OCI-LY7 (cell line): ENCODE results near the gene PXDN. TPM values are rescaled to one million over a fixed set of nuclear protein-coding genes. Genes with fewer than 3 reads are reported as not detected.

ENCODE experiments used
- BruUV-seq: library from RNA; stranded (reverse); fragments of 400-500 nt; replicated peaks from 2 replicates; lab custom pipeline; 2021; lab: Mats Ljungman, UMichigan
- CTCF ChIA-PET: fragments of 300-600 bp; sonication (Branson Sonifier 250); formaldehyde crosslinking; loops from one replicate; lab custom pipeline; 2022; ENCODE audit warnings: antibody characterized with exemption; ENCODE audit not compliant: unreplicated experiment; lab: Charles Lee
- POLR2A ChIA-PET: fragments of 300-600 bp; sonication (Branson Sonifier 250); formaldehyde crosslinking; loops from one replicate; lab custom pipeline; 2022; ENCODE audit warnings: antibody characterized with exemption; lab: Charles Lee
- DNase-seq: peaks from one replicate; pipeline ENCODE4 v3.0.0-alpha.2; 2015; ENCODE audit warnings: low spot score
- H2AFZ ChIP-seq: fragments of 200-600 bp; sonication (generic), shearing (Covaris generic); 2 replicates; pipeline ENCODE4 v1.6.1; 2014; ENCODE audit warnings: mild to moderate bottlenecking, antibody characterized with exemption, low read length, moderate library complexity
- H3K27ac ChIP-seq: fragments of 200-600 bp; sonication (generic); 2 replicates; pipeline ENCODE4 v1.5.1; 2014; ENCODE audit warnings: mixed run types, low read depth, mild to moderate bottlenecking, moderate library complexity, low read length, inconsistent platforms; ENCODE audit not compliant: poor library complexity, severe bottlenecking
- H3K36me3 ChIP-seq: fragments of 200-600 bp; sonication (generic); 2 replicates; pipeline ENCODE4 v1.6.1; 2014; ENCODE audit warnings: mild to moderate bottlenecking, antibody characterized with exemption, low read length, moderate library complexity, mixed read lengths; ENCODE audit not compliant: insufficient read depth
- H3K4me1 ChIP-seq: fragments of 200-600 bp; sonication (generic); 2 replicates; pipeline ENCODE4 v1.5.1; 2014; ENCODE audit warnings: mild to moderate bottlenecking, low read length; ENCODE audit not compliant: insufficient read depth, poor library complexity, severe bottlenecking
- H3K4me2 ChIP-seq: fragments of 200-600 bp; sonication (generic); 2 replicates; pipeline ENCODE4 v1.6.1; 2014; ENCODE audit warnings: mild to moderate bottlenecking, low read length
- H3K4me3 ChIP-seq: fragments of 200-600 bp; sonication (generic); 2 replicates; pipeline ENCODE4 v1.5.1; 2014; ENCODE audit warnings: mild to moderate bottlenecking, low read depth, low read length; ENCODE audit not compliant: poor library complexity, severe bottlenecking
- H3K79me2 ChIP-seq: fragments of 200-600 bp; sonication (generic); 2 replicates; pipeline ENCODE4 v1.6.1; 2016; ENCODE audit warnings: low read depth, mild to moderate bottlenecking, low read length, moderate library complexity, mixed read lengths; ENCODE audit not compliant: insufficient read depth
- H3K9me2 ChIP-seq: fragments of 200-600 bp; sonication (generic); 2 replicates; pipeline ENCODE4 v1.6.1; 2016; ENCODE audit warnings: mild to moderate bottlenecking, low read length, mixed read lengths; ENCODE audit not compliant: insufficient read depth
- H3K9me3 ChIP-seq: fragments of 200-600 bp; sonication (generic); 2 replicates; pipeline ENCODE4 v1.6.1; 2014; ENCODE audit warnings: mild to moderate bottlenecking, mixed run types, low read length, mixed read lengths
- H4K20me1 ChIP-seq: fragments of 200-600 bp; sonication (generic); 2 replicates; pipeline ENCODE4 v1.6.1; 2014; ENCODE audit warnings: mild to moderate bottlenecking, antibody characterized with exemption, low read length, moderate library complexity, mixed read lengths; ENCODE audit not compliant: insufficient read depth
- EZH2phosphoT487 ChIP-seq: fragments of 200-600 bp; sonication (generic); IDR thresholded peaks from 2 replicates; pipeline ENCODE4 v1.6.1; 2018; ENCODE audit warnings: low read depth, borderline replicate concordance, mild to moderate bottlenecking, mixed run types, antibody characterized with exemption, low read length, moderate library complexity, mixed read lengths
- intact Hi-C: fragments of 100-400 bp; cut with micrococcal nuclease; formaldehyde crosslinking; loops from one replicate; pipeline ENCODE4 v1.10.0; 2022; ENCODE audit not compliant: unreplicated experiment
- total RNA-seq, 2 experiments: library from RNA; depleted of rRNA in 1 of 2; stranded (reverse); fragments of >200 nt in 1 of 2; shearing (Covaris generic) in 1 of 2; gene quantifications; 2 replicates each; pipeline ENCODE4 v1.2.3, GENCODE V29; 2014 to 2022
- TF ChIP-seq, protein P1 (sequence below): fragments of 200-600 bp; sonication (generic); conservative IDR thresholded peaks from 2 replicates; pipeline ENCODE4 v1.5.1; 2014; ENCODE audit warnings: mild to moderate bottlenecking, antibody characterized with exemption, low read length, moderate library complexity, mixed read lengths

The PXDN gene
- total RNA-seq, 2 experiments from 2014 or later = not detected

DNA sequence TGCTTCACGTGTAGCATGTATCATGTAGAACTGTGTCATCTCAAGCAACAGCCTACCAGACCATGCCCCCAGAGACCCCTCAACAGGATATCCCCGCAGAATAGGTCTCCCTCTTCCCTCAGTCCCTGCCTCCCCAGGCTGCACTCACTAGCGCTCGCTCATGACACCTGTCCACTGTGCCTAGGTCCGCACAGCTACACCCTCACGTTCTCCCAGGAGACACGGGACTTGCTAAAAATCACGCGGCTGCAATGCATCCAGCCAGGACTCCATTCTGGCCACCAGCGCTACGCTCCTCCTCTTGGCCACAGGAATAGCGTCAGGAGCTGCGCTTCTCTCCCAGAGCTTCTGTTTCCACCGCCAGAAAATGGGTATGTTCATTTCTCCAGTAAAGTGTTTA is 2.5 kb downstream of the PXDN start:
- Histone ChIP-seq H3K36me3 (no peaks in the 10 kb centered on the region), H3K79me2 (no peaks in the 10 kb centered on the region), H3K4me3 (no peak overlapping the region), H3K4me2 (no peak overlapping the region), H3K9me2 (no peaks in the 10 kb centered on the region), H3K4me1 (no peaks in the 10 kb centered on the region), H2AFZ (no peak overlapping the region), H3K27ac (no peak overlapping the region), H3K9me3 (no peaks in the 10 kb centered on the region), H4K20me1 (no peaks in the 10 kb centered on the region)
- no peak for DNase-seq
- TF ChIP-seq, protein P1, sequence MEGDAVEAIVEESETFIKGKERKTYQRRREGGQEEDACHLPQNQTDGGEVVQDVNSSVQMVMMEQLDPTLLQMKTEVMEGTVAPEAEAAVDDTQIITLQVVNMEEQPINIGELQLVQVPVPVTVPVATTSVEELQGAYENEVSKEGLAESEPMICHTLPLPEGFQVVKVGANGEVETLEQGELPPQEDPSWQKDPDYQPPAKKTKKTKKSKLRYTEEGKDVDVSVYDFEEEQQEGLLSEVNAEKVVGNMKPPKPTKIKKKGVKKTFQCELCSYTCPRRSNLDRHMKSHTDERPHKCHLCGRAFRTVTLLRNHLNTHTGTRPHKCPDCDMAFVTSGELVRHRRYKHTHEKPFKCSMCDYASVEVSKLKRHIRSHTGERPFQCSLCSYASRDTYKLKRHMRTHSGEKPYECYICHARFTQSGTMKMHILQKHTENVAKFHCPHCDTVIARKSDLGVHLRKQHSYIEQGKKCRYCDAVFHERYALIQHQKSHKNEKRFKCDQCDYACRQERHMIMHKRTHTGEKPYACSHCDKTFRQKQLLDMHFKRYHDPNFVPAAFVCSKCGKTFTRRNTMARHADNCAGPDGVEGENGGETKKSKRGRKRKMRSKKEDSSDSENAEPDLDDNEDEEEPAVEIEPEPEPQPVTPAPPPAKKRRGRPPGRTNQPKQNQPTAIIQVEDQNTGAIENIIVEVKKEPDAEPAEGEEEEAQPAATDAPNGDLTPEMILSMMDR = no peak
- TF ChIP-seq EZH2phosphoT487 = no peak
- no TSS peak for BruUV-seq
- CTCF ChIA-PET = no interaction called here
- POLR2A ChIA-PET = no interaction called here
- intact Hi-C loops = no loop called here

DNA sequence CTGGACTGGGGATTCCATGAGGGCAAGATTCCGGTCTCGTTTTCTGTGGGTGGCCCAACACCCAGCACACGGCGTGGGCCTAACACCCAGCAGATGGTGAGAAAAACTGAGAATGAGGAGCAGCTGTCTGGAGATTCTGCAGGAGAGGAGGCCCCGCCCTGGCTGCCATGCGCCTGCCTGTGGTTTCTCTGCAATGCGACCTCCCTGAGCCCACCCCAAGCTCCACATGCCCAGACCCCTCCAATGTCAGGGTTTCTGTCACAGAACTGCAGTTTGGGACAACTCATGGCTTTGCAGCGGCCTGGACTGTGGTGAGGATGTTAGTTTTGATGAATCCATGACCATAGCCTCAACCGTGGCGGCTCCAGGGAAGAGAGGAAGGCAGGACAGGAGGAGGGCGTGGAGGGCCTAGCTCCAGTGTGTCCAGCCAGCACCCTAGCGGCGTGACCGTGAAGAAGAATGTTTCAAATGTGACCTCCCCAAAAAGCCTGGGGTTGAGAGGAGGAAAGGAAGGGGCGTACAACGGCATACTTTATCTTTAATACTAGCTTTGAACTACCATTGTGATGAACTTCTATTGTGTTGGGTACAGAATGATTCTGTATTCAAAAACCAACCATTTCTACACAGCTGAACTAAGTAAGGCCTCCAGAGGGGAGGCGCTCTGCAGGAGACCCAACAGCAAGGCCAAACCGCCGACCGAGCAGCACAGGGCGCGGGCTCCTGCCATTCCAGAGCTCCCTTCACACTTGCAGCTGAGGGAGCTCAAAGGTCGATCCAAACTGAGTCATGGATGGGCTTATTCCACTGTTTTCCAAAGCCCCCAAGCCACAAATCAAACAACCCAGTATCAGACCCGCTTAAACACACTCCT is 3.4 kb downstream of the PXDN start:
- H3K9me2 ChIP-seq = no peaks in the 10 kb centered on the region
- intact Hi-C loops = no loop called here
- TF ChIP-seq EZH2phosphoT487 = no peak
- TF ChIP-seq, protein P1 = no peak
- H3K4me3 ChIP-seq = no peak overlapping the region
- H3K79me2 ChIP-seq = no peaks in the 10 kb centered on the region
- H3K27ac ChIP-seq = no peak overlapping the region
- POLR2A ChIA-PET = no interaction called here
- CTCF ChIA-PET = no interaction called here
- H3K9me3 ChIP-seq = no peaks in the 10 kb centered on the region
- DNase-seq = no peak
- H4K20me1 ChIP-seq = no peaks in the 10 kb centered on the region
- no TSS peak for BruUV-seq
- no peaks in the 10 kb centered on the region for H3K36me3 ChIP-seq
- no peak overlapping the region for H2AFZ ChIP-seq
- H3K4me2 ChIP-seq = no peak overlapping the region
- no peaks in the 10 kb centered on the region for H3K4me1 ChIP-seq
